GM11168 (cell line): ENCODE results near the gene FAM114A1.

Source experiments
- in situ Hi-C: fragments of 300-500 bp; cut with MboI; formaldehyde crosslinking; loops from one replicate; pipeline ENCODE4 v1.12.0; 2022; ENCODE audit warnings: low sequenced_read_pairs; ENCODE audit not compliant: unreplicated experiment

FAM114A1 gene

DNA sequence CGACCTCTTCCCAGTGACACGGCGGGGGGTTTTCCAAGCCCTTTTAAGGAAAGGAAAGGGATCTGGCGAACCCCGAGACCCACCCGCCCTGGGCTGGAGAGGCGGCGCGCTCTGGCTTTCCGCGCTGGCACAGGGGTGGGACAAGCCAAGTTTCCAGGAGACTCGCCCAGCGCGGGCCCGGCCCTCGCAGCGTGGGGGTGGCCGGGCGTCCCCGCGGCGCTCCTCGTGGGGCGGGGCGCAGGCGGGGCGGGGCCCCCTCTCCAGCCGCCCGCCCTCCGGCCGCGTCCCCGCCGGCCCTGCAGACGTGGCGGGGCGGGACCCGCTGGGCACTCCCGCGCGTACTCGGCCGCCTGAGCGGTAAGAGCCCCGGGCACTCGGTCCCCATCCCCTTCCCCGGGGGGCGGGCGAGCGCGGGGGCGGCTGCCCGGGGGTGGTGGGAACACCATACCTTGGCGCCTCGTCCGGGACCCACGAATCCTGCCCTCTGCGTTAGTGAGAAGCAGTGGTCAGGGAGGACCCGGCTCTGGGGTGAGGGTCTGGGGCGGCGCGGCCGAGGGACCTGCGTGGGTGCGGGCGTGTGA, at the start of gene FAM114A1:
TSS of gene FAM114A1 (plus strand) at position 329 of the 581 bp plus-strand sequence. CDS start 10,273 bp downstream, outside the sequence.
- in situ Hi-C loops, result no loop called here

DNA sequence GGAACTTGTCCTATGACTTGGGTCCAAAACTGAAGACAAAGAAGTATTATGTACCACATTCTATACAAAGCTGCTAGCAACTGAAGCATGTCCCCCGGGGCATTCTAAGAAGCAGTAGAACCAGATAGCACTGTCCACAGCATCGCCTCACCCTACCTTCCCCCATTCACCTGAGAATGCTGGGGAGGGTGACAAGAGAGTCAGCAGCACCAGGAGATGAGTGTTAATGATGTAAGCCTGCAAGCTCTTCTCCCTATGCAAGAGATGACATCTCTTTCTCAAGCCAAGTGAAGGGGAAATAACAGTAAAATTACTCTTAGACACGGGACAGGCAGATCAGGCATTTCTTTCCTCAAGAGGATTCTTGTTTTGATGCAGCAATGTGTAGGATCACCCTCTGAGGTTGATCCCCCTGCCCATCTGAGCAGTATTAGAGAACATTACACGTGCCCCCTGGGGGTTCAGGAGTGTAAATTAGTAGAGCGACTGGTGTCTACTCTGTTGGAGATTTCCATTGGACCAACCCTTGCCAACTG, 49.1 kb upstream of the FAM114A1 start:
- in situ Hi-C loops, result no loop called here

DNA sequence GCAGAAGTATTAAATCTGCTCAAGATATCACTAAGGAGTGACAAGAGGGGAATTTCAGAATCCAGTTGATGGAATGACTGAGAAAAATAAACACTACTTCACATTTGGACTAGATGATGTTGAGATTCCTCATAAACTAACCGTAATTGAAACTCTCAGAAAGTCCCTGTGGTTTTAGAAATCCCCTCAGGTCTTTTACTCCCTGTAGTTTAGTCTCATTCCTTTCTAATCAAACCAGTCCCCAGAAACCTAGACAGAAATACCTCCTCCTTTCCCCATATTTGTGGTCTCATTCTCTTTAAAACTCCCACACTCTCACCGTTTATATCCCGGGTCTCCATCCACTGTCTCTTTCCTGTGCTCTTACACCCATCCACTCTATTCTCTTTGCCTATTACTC, 48.0 kb upstream of the FAM114A1 start:
- in situ Hi-C loops, result no loop called here

DNA sequence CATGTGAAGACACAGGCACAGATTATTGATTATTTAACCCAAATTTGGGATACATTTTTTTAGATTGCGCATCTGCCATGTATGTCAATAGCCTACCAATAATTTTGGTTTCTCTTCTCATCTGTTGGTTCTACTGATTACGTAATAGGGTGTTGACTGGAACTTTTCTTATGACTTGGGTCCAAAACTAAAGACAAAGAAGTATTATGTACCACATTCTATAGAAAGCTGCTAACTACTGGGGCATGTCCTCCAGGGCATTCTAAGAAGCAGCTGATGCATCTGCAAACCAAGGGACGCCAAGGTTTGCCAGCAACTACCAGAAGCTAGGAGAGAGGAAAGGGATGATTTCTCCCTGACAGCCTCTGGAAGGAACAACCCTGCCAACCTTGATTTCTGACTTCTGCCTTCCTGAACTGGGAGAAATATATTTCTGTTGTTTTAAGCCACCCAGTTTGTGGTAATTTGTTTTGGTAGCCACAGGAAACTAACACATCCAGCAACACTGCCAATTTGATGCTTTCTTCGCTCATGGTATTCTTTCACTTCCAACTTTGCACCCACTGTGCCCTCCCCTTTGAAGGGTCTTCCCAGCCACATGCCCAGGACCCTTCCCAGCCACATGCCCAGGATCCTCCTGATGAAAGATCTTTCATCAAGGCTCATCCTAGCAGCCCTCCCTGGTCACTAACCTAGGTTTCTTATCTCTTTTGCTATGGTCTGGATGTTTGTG, 47.1 kb upstream of the FAM114A1 start:
- in situ Hi-C loops, result no loop called here

DNA sequence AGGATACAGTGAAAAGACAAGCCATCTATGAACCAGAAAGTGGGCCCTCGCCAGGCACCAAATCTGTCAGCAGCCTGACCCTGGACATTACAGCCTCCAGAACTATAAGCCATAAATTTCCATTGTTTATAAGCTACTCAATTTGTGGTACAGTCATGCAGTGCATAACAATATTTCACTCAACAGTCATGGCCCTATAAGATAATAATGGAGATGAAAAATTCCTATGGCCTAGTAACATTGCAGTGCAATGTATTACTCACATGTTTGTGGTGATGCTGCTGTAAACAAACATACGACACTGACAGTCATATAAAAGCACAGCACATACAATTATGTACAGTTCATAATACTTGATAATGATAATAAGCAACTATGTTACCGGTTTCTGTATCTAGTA, 45.9 kb upstream of the FAM114A1 start:
- in situ Hi-C loops, result no loop called here

DNA sequence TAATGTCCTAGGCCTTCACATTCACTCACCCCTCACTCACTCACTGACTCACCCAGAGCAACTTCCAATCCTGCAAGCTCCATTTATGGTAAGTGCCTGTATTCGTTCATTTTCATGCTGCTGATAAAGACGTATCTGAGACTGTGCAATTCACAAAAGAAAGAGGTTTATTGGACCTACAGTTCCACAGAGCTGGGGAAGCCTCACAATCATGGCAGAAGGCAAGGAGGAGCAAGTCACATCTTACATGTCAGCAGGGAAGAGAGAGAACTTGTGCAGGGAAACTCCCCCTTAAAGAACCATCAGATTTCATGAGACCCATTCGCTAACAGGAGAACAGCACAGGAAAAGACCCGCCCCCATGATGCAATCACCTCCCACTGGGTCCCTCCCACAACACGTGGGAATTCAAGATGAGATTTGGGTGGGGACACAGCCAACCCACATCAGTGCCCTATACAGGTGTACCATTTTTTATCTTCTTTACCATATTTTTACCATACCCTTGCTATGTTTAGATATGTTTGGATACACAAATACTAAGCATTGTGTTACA, 44.8 kb upstream of the FAM114A1 start:
- in situ Hi-C loops, result no loop called here

DNA sequence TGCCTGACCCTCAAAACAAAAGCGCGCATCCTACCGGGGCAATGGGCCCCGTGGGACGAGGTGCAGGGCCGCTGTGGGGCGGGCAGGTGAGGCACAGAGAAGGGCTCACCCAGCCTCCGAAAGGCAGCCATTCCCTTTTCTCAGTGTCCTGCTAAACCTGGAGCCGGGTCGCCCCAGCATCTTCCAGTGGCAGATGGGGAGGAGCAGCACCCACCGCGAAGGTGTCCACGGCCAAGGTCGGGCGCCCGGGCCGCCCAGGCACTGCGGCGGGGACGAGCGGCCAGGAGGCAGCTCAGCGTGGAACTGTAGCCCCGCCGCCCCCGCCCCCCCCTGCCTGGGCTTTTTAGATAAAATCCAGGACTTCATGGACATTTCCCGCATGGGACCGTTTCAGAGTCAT, 43.8 kb upstream of the FAM114A1 start:
- in situ Hi-C loops, result no loop called here

DNA sequence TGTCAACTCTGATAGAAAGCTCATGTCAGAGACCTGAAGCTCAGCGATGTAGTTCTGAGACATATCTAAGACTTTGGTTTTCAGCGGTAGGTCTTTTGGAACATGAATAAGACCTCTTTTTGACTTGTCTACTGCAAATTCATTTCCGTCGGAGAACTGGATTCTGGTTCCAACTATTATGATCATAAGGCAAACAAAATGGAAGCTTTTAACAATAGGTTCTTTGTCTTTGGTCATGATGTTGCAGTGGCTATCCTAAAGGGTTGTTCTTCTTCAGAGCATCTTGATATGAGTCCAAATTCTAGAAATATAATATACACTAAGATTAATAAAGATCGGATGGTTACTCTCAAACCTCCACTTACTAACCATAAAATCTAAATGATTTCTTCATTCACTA, 38.4 kb upstream of the FAM114A1 start:
- in situ Hi-C loops, result no loop called here

DNA sequence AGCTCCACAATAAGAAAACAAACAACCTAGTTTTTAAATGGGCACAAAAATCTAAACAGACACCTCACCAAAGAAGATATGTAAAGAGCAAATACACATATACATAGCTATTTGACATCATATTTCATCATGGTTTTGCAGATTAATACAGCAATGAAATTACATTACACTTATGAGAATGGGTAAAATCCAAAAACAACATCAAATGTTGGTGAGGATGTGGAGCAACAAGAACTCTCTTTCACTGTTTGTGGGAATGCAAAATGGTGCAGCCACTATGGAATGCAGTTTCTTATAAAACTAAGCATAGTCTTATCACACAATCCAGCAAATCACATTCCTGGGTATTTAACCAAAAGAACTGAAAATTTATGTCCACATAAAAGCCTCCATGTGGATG, 36.0 kb upstream of the FAM114A1 start:
- in situ Hi-C loops, result no loop called here

DNA sequence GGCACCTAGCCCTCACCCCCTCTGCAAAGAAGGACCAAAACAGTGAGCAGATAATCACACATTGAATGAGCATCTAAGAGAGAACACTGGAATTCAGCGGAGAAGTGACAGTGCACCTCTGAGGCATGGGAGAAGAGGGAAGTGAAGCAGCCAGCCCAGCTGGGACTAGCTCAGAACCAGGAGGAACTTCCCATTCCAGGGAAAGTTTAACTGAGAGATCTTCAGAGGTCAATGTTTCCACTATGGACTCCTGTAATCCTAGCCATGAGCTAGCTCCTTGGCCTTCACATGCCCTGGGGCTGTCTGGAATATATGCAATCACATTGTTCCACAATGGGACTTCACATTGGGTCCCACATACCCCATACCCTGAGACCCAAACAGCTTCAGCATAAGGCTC, 35.4 kb upstream of the FAM114A1 start:
- in situ Hi-C loops, result no loop called here

DNA sequence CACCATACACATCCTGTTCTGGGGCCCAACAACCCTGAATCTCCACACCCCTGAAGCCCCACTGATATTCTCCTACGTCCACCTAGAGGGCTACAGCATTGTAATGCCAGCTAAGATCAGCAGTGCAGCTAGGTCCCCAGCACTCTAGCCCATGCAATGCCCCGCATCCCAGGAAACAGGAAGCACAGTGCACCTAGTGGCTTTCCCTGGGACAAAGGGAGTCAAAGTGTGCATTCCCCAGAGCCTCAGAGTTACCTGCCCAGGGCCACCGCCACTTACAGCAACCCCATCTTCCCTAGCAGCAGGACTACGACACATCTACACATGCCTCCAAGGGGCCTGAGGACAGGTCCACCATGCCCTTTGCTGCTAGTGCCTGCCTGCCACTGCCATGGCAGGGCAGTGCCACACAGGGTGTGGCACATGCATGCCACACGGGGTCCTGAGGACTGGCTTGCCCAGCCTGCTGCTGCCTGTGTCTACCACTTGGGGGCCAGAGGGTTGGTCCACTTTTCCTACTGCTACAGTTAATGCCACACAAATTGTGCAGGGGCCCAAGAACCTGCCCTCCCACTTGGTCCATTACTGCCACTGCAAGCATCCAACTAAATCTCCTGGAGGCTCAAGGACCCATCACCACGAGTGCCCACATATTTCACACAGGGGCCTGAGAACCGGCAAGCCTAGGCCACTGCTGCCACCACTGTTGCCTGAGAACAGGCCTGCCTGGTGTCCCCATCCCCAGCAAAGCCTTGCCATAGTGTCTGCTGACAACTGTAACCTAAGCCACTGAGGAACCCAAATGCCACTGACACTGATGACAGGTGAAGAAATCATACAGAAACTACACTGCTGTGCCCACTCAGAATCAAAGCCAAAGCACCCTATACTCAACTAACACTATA, 34.7 kb upstream of the FAM114A1 start:
- in situ Hi-C loops, result no loop called here

DNA sequence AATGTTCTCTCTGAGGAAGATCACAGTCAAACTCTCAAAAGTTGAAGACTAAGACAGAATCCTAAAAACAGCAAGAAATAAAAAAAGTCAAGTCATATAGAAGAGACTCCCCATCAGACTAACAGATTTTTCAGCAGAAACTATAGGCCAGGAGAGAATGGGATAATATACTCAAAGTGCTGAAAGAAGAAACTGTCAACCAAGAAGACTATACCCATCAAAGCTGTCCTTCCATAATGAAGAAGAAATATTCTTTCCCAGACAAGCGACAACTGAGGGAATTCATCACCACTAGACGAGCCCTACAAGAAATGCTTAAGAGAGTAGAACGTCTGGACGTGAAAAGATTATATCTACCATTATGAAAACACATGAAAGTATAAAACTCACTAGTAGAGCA, 33.0 kb upstream of the FAM114A1 start:
- in situ Hi-C loops, result no loop called here

DNA sequence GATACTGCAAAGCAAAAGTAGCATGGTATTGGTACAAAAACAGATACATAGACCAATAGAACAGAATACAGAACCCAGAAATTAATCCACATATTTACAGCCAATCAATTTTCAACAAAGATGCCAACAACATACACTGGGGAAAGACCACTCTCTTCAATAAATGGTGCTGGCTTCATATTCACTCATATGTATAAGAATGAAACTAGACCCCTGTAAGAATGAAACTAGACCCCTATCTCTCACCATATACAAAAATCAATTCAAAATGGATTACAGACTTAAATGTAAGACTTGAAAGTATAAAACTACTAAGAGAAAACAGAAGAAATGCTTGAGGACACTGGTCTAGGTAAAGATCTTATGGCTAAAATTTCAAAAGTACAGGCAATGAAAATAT, 30.3 kb upstream of the FAM114A1 start:
- in situ Hi-C loops, result no loop called here

DNA sequence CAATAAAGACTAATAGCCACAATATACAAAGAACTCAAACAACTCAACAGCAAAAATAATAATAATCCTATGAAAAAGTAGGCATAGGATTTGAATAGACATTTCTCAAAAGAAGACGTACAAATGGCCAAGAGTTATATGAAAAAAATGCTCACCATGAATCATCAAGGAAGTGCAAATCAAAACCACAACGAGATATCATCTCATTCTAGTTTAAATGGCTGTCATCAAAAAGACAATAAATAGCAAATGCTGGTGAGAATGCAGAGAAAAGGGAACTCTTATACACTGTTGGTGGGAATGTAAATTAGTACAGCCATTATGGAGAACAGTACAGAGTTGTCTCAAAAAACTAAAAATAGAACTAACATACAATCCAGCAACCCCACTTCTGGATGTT, 29.8 kb upstream of the FAM114A1 start:
- in situ Hi-C loops, result no loop called here

DNA sequence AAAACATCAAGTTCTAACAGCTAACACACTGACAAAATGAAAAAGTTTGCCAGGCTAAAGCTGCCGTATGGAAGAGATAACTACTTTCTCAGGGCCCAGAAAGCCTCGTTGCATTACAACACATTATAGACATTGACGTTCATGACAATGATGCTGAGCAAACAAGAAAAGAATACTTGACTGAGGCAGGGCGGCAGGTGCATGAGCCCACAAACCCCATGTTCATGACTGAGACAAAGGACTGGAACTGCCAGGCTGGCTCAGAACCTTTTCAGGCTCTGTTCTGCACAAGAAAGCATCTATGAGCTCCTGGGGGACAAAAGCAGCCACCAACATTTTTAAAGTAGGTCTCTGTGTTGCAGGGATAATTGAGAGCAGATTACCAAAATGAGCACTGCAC, 24.6 kb upstream of the FAM114A1 start:
- in situ Hi-C loops, result no loop called here

DNA sequence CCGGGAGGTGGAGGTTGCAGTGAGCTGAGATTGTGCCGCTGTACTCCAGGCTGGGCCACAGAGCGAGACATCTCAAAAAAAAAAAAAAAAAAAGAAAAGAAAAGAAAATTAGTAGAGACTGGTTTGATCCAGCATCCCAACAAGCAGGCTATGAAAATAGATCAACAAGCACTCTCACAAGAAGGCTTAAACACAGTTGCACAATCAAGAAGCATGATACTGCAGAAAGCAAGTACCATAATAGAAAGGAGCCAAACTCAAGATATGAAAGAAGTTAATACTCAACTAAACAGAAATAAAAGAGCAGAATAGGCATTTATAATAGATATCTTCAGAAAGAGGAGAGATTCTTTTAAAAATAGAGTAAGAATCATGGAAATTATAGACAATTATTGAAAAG, 21.6 kb upstream of the FAM114A1 start:
- in situ Hi-C loops, result no loop called here

DNA sequence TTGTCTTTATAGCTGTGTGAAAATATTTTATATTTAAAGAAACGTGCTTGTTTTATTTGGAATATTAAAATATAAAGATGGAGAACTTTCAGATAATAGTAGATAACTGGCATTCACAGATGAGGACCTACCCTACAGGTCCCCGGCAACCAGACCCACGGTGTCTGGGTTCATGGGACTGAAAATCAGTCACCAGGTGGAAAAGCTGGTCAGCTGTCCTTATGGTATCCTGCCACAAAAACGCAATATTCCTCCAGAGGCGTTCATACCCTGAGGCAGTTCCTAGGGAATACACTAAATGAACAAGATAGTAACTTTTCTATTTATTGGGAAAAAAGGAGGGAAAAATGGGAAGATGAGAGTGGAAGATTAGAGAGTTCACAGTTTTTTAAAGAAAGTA, 12.1 kb upstream of the FAM114A1 start:
- in situ Hi-C loops, result loop anchor here (5.0 to 10.0 kb wide), 2 partner anchors 51 to 98 kb away; partner anchors contain the start of gene TLR1

DNA sequence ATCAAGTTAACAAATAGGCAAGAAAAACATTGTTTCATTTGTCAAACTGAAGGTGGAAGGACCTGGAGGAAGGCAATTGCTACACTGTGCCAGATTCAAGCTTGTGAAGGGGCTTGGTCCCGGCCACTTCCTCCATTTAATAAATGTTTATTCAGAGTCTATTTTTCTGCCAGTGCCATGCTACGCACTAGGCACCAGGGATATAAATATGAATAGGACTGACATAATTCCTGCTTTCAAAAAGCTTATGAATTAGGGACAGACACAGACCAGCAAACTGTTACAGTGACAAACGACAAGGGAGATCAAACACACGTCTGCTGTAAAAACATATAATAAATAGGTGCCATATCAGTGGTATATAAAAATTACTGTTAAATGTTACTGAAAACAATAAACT, 11.6 kb upstream of the FAM114A1 start:
- in situ Hi-C loops, result loop anchor here (5.0 to 10.0 kb wide), 2 partner anchors 51 to 99 kb away; partner anchors contain the start of gene TLR1

DNA sequence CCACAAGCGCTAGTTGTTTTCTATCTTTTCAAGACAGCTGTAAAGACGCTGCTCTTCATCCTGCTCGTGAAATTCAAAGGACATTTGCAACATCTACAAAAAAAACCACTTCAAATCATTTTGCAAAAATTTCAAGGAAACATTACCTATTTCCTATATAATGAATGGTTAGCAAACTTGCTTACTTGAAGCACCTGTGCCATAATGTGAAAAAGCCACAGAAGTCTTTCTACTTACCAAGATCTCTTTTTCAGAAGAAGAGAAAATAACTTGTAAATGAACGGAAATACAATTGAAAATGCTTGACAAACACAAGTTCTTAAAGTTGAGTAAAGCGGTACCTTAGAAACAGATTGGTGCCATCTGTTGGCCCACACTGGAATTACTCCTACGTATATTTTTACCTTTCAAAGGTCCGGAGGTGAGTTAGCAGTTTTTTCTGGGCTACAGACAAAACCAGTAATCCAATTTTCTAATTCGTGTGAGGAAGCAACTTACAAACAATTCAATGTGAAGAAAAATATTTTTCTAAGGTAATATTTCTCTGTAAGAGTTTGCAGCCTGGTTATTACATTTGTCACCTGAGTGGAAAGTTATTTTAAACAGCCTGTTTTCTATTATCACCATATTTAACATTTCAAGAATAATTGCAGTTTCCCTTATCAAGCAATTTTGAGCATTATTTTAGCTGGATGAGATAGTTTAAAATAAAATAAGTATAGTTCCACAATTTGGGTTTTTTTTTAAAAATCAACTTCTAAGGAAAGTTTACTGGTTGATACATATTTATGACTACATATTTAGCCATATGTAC, 10.9 kb upstream of the FAM114A1 start, which contains the start of gene TLR6:
TSS of gene TLR6 (minus strand) at position 294 of the 814 bp plus-strand sequence. CDS start 27,344 bp downstream, outside the sequence.
- in situ Hi-C loops, result loop anchor here (5.0 to 10.0 kb wide), 2 partner anchors 52 to 99 kb away; partner anchors contain the start of gene TLR1
